Epithelial cell of proximal tubule (primary cell): Measurements from ENCODE around the gene GBE1. TPM values are rescaled to one million over a fixed set of nuclear protein-coding genes. Genes with fewer than 3 reads are reported as not detected.

ENCODE experiments used
- DNase-seq: peaks from one replicate; pipeline ENCODE4 v3.0.0-alpha.2; 2011; ENCODE audit warnings: low read depth
- H3K4me3 ChIP-seq: 2 replicates; pipeline ENCODE4 v1.5.1; 2011; ENCODE audit warnings: low read depth, mild to moderate bottlenecking, low read length
- total RNA-seq: library from RNA; depleted of rRNA; stranded (reverse); fragments of >200 nt; gene quantifications from 2 replicates; pipeline ENCODE4 v1.2.3, GENCODE V29; 2015
- TF ChIP-seq, protein P1 (sequence below): conservative IDR thresholded peaks from 2 replicates; pipeline ENCODE4 v1.5.1; 2012; ENCODE audit warnings: low read depth, mild to moderate bottlenecking, low read length

Gene GBE1
- total RNA-seq, 1 donor from 2014 or later, result 41.9 TPM

GRCh38 chr3:81484520-81484919 is 276.9 kb downstream of the GBE1 start:
- no peak overlapping the region for H3K4me3 ChIP-seq
- no peak for DNase-seq
- TF ChIP-seq, protein P1, sequence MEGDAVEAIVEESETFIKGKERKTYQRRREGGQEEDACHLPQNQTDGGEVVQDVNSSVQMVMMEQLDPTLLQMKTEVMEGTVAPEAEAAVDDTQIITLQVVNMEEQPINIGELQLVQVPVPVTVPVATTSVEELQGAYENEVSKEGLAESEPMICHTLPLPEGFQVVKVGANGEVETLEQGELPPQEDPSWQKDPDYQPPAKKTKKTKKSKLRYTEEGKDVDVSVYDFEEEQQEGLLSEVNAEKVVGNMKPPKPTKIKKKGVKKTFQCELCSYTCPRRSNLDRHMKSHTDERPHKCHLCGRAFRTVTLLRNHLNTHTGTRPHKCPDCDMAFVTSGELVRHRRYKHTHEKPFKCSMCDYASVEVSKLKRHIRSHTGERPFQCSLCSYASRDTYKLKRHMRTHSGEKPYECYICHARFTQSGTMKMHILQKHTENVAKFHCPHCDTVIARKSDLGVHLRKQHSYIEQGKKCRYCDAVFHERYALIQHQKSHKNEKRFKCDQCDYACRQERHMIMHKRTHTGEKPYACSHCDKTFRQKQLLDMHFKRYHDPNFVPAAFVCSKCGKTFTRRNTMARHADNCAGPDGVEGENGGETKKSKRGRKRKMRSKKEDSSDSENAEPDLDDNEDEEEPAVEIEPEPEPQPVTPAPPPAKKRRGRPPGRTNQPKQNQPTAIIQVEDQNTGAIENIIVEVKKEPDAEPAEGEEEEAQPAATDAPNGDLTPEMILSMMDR, result no peak

DNA sequence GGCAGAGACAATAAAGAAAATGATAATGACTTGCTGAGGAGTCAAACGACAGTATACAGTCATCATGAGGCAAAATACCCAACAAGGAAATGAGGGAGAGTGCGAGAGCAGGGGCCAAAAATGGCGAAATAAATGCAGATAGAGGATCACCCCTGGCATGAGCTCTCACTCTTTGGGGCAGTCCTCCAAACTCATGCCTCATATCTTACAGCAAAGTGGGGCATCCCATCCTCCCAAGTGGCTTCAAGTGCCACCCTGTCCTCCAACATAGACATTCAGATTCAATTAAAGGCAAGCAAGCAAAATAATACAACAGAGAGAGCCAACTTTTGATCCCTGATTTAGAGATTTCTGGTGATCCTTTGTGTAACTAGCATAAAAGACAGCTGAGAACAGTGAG is 278.4 kb downstream of the GBE1 start:
- TF ChIP-seq, protein P1, result no peak
- DNase-seq, result no peak
- H3K4me3 ChIP-seq, result no peak overlapping the region

- no peak for DNase-seq
- H3K4me3 ChIP-seq, result no peak overlapping the region
- TF ChIP-seq, protein P1, result no peak
Measured at GRCh38 chr3:81477740-81478139, 283.7 kb downstream of the GBE1 start.

DNA sequence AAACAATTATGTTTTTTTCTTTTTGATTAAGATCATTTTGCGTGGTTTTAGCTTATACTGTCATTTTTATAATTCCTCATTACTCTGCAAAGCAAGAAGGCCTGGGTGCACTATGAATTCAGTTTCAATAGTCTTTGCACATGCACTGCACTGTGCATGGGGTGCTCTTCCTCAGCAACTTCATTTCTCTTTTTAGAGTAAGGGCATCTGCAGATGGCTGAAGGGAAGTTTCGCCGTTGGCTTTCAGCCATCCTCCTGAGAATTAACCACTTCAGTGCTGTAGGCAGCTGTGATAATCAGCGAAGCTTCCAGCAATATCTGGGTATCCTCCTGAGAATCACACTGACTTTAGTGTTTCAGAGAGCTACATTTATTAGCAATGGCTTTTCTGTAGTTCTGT is 284.8 kb downstream of the GBE1 start:
- TF ChIP-seq, protein P1, result no peak
- DNase-seq, result no peak
- H3K4me3 ChIP-seq, result no peak overlapping the region

GRCh38 chr3:81472600-81473362 is 288.7 kb downstream of the GBE1 start:
- TF ChIP-seq, protein P1, result no peak
- no peak overlapping the region for H3K4me3 ChIP-seq
- no peak for DNase-seq

GRCh38 chr3:81470524-81471278 is 290.7 kb downstream of the GBE1 start:
- H3K4me3 ChIP-seq, result no peak overlapping the region
- no peak for DNase-seq
- TF ChIP-seq, protein P1, result no peak
